Keratinocyte (primary cell): ENCODE results near the gene FAHD1. TPM values are rescaled to one million over a fixed set of nuclear protein-coding genes. Genes with fewer than 3 reads are reported as not detected.

Experiments
- DNase-seq: peaks from one replicate; pipeline ENCODE4 v3.0.0-alpha.2; 2011; ENCODE audit warnings: low read depth, missing footprints, low spot score
- FAIRE-seq: peaks from 2 replicates; lab custom pipeline; 2011; peaks lifted over from hg19 to GRCh38; lab: Jason Lieb, UNC
- H2AFZ ChIP-seq: 2 replicates; pipeline ENCODE4 v1.6.0; 2012; ENCODE audit warnings: low read length, control low read depth, inconsistent platforms; ENCODE audit not compliant: control insufficient read depth
- H3K27ac ChIP-seq: 2 replicates; pipeline ENCODE4 v1.5.1; 2011; ENCODE audit warnings: low read length; ENCODE audit not compliant: control insufficient read depth, insufficient read depth
- H3K27me3 ChIP-seq: 3 replicates; pipeline ENCODE4 v1.6.0; 2011; ENCODE audit warnings: low read length; ENCODE audit not compliant: control insufficient read depth, insufficient read depth; ENCODE audit errors: extremely low read depth
- H3K36me3 ChIP-seq, 2 experiments: 2 replicates in 1 of 2; 3 replicates in 1 of 2; pipeline ENCODE4 v1.5.1; 2011; ENCODE audit warnings: low read length in 2 of 2, mild to moderate bottlenecking in 1 of 2; ENCODE audit not compliant: control insufficient read depth in 2 of 2, insufficient read depth in 2 of 2; ENCODE audit errors: extremely low read depth in 1 of 2
- H3K4me1 ChIP-seq: 3 replicates; pipeline ENCODE4 v1.5.1; 2011; ENCODE audit warnings: low read length; ENCODE audit not compliant: control insufficient read depth, insufficient read depth; ENCODE audit errors: extremely low read depth
- H3K4me2 ChIP-seq: 3 replicates; pipeline ENCODE4 v1.6.0; 2011; ENCODE audit warnings: low read depth, low read length; ENCODE audit not compliant: control insufficient read depth, insufficient read depth; ENCODE audit errors: extremely low read depth
- H3K4me3 ChIP-seq, 3 experiments: fragments of 200-600 bp in 1 of 3; sonication (generic) in 1 of 3; 2 replicates in 2 of 3; 3 replicates in 1 of 3; pipeline ENCODE4 v1.5.1; 2011 to 2016; ENCODE audit warnings: low read length in 3 of 3, mild to moderate bottlenecking in 3 of 3, control low read depth in 2 of 3, inconsistent platforms in 1 of 3, low read depth in 1 of 3, mixed read lengths in 1 of 3, mixed run types in 1 of 3, moderate library complexity in 1 of 3; ENCODE audit not compliant: control insufficient read depth in 2 of 3, insufficient read depth in 2 of 3; ENCODE audit errors: extremely low read depth in 1 of 3
- H3K79me2 ChIP-seq: 2 replicates; pipeline ENCODE4 v1.6.0; 2012; ENCODE audit warnings: low read length; ENCODE audit not compliant: control insufficient read depth, insufficient read depth
- H3K9ac ChIP-seq: 3 replicates; pipeline ENCODE4 v1.6.0; 2011; ENCODE audit warnings: low read length; ENCODE audit not compliant: control insufficient read depth, insufficient read depth; ENCODE audit errors: extremely low read depth
- H3K9me1 ChIP-seq: 3 replicates; pipeline ENCODE4 v1.6.0; 2011; ENCODE audit warnings: low read length; ENCODE audit not compliant: control insufficient read depth, insufficient read depth; ENCODE audit errors: extremely low read depth
- H3K9me3 ChIP-seq: 2 replicates; pipeline ENCODE4 v1.5.1; 2012; ENCODE audit warnings: low read depth, low read length; ENCODE audit not compliant: control insufficient read depth
- H4K20me1 ChIP-seq: 3 replicates; pipeline ENCODE4 v1.6.0; 2011; ENCODE audit warnings: low read length; ENCODE audit not compliant: control insufficient read depth, insufficient read depth; ENCODE audit errors: extremely low read depth
- CTCF ChIP-seq, 3 experiments: IDR thresholded peaks in 1 of 3; conservative IDR thresholded peaks in 1 of 3; optimal IDR thresholded peaks in 1 of 3; 2 replicates in 2 of 3; 3 replicates in 1 of 3; pipeline versions ENCODE3 to v1.5.1; 2011; ENCODE audit warnings: low read length in 3 of 3, mild to moderate bottlenecking in 3 of 3, moderate library complexity in 2 of 3, control low read depth in 1 of 3, inconsistent platforms in 1 of 3; ENCODE audit not compliant: insufficient read depth in 2 of 3; ENCODE audit errors: extremely low read depth in 1 of 3
- EZH2 ChIP-seq: IDR thresholded peaks from one replicate; pipeline ENCODE4 v1.6.1; 2012; ENCODE audit warnings: inconsistent platforms, mild to moderate bottlenecking, low read length, moderate library complexity
- dilution Hi-C: fragments of 300-500 bp; cut with MboI; formaldehyde crosslinking; loops from one replicate; pipeline ENCODE4 v1.7.0; 2020; ENCODE audit warnings: low sequenced_read_pairs; ENCODE audit not compliant: extremely low pct_ligation_motif_present
- polyA plus RNA-seq, 5 experiments: library from polyadenylated mRNA; depleted of rRNA in 3 of 5; stranded (reverse) in 3 of 5; stranded (forward) in 1 of 5; unstranded in 1 of 5; fragments of >200 nt; gene quantifications; 1 replicate in 1 of 5; 2 replicates in 3 of 5; 3 replicates in 1 of 5; pipeline versions ENCODE4 v1.2.1 to v1.2.3, GENCODE V29; 2011 to 2012; ENCODE audit warnings: missing spikeins in 2 of 5, low read depth in 1 of 5, low replicate concordance in 1 of 5

The FAHD1 gene
- polyA plus RNA-seq, 1 donor (not counting 4 experiments of a cell fraction or from before 2014, with no cell fraction given) = 29.4 TPM

GRCh38 chr16:1818873-1819525 lies 8.0 kb upstream of the FAHD1 start:
- no peaks in the 10 kb centered on the region for H3K9me1 ChIP-seq
- H4K20me1 ChIP-seq = no peaks in the 10 kb centered on the region
- no peak overlapping the region for H3K9ac ChIP-seq
- no peaks in the 10 kb centered on the region for H3K27me3 ChIP-seq
- H3K4me3 ChIP-seq = no peak overlapping the region
- dilution Hi-C loops = no loop called here
- H3K9me3 ChIP-seq = no peaks in the 10 kb centered on the region
- no peak overlapping the region for H3K27ac ChIP-seq
- no peak overlapping the region for H2AFZ ChIP-seq
- peaks cover 0 to 14% of the 10 kb centered on the region in 2 experiments for H3K36me3 ChIP-seq
- FAIRE-seq (no peak), DNase-seq (no peak)
- H3K79me2 ChIP-seq = no peaks in the 10 kb centered on the region
- no peaks in the 10 kb centered on the region for H3K4me1 ChIP-seq
- no peak overlapping the region for H3K4me2 ChIP-seq
- TF ChIP-seq CTCF (optimal IDR thresholded peaks at IDR 0.05 in 1 of 3, IDR thresholded peaks at IDR 0.05 in 1 of 3, conservative IDR thresholded peaks at IDR 0.05 in 1 of 3; ENCODE audit: extremely low read depth in 1 of 3, insufficient read depth in 2 of 3, low read length in 3 of 3) (no peak), EZH2 (no peak)

DNA sequence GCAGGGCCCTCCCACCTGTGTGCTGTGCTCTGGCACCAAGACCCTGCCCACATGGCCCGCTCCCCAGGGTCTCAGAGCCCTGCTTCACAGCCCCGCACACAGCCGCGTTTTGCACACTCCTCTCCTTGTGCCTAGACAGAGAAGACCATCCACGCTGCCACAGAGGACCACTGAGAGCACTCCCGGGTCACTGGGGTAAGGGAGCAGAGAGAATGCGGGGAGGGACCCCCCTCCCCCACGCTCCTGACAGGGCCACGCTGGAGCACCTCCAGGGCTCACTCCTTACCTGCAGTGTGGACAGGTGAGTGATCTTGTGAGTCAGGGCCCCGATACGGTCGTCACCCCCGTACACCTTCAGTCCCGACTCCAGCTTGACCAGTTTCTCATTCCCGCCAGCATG lies 7.4 kb upstream of the FAHD1 start:
- no peak overlapping the region for H3K4me2 ChIP-seq
- H3K9me1 ChIP-seq = no peaks in the 10 kb centered on the region
- no peaks in the 10 kb centered on the region for H3K9me3 ChIP-seq
- no peaks in the 10 kb centered on the region for H4K20me1 ChIP-seq
- no peak overlapping the region for H3K9ac ChIP-seq
- TF ChIP-seq EZH2 = no peak
- TF ChIP-seq CTCF (optimal IDR thresholded peaks at IDR 0.05 in 1 of 3, IDR thresholded peaks at IDR 0.05 in 1 of 3, conservative IDR thresholded peaks at IDR 0.05 in 1 of 3; ENCODE audit: extremely low read depth in 1 of 3, insufficient read depth in 2 of 3, low read length in 3 of 3) = no peak
- no peaks in the 10 kb centered on the region for H3K27me3 ChIP-seq
- H3K27ac ChIP-seq = no peak overlapping the region
- H2AFZ ChIP-seq = no peak overlapping the region
- DNase-seq (no peak), FAIRE-seq (no peak)
- peaks cover 0 to 14% of the 10 kb centered on the region in 2 experiments for H3K36me3 ChIP-seq
- H3K79me2 ChIP-seq = no peaks in the 10 kb centered on the region
- no peaks in the 10 kb centered on the region for H3K4me1 ChIP-seq
- dilution Hi-C loops = no loop called here
- no peak overlapping the region for H3K4me3 ChIP-seq
